ENCODE results near the gene TACC2.

TACC2 gene

DNA sequence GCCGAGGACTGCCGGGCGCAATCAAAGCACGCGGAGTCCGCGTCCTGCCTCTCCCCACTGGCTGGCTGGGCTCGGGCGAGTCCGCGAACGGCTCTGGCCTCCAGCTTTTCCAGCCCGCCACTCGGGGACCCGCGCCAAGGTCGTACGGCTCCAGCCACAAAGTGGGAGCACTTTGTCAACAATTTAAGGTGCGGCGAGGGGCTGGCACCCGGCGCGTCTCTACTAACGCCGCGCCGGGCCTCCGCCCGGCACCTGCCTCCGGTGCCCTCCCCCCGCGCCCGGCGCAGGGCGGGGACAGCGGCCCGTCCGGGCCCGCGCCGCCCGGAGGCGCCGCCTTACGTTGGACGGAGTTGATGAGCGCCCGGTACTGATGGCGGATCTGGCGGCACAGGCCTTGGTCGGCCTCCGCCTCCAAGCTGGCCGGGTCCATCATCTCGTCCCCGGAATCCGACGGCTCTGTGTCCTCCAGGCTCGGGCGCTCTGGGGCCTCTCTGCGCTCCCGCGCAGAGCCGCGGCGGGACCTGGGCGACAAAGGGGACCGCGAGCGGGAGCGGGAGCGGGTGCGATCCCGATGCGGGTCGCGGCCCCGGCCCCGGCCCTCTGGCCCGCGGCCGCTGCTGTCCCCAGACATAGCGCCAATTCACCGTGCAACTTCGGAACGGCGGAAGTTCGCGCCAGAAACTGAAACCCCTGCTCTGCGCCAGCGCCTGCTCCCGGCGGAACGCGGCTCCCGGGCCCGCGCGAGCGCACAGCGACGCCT, 14.2 kb upstream of the TACC2 start, which contains the start of gene NSMCE4A:
NSMCE4A (minus strand) TSS at position 683 of the 760 bp plus-strand sequence; CDS start at position 631, 52 bp downstream.
- peak; percentile 57 for TF ChIP-seq CTCF (conservative IDR thresholded peaks at IDR 0.05; ENCODE audit: low read depth, low read length)
- no peak for DNase-seq (ENCODE audit: low read depth)
- peak within 1 kb of the TSS; percentile 68 for H3K4me3 ChIP-seq (ENCODE audit: low read length)

DNA sequence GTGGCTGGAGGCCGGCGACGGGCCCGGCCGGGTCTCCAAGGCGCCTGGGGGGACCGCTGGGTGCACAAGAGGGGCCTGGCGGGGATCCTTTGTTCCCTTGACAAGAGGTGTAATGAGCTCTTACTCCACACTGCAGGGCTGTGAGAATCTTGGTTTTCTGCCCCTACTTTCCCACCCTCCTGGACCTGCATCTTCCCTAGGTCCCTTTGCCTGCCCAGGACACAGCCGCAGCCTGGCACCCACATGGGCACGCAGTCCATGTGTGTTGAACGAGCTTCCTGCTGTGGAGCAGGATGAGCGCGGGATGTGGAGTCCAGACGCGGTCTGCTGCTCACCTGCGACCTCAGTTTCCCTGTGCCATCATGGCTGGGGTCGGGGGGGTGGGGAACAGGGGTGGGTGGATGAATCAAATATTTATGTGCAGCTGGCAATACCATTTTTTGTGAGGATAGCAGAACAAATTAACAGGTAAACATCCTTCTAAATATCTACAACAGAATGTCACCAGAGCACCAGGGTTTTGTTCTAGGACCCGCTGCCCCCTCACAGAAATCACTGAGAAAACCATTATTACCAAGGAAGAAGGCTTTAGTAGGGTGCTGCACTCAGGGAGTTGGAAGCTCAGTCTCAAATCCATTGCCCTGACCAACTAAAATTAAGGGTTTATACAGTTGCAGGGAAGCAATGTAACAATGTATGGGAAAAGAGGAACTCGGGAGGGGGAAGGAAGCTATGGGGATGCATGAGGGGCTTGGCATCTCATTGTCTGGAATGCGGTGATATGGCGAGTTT, 13.5 kb upstream of the TACC2 start:
- no peak for TF ChIP-seq CTCF (conservative IDR thresholded peaks at IDR 0.05; ENCODE audit: low read depth, low read length)
- peak overlapping the region; percentile 68 for H3K4me3 ChIP-seq (ENCODE audit: low read length)
- no peak for DNase-seq (ENCODE audit: low read depth)

- no peak overlapping the region for H3K4me3 ChIP-seq (ENCODE audit: low read length)
- DNase-seq (ENCODE audit: low read depth) = no peak
- no peak for TF ChIP-seq CTCF (conservative IDR thresholded peaks at IDR 0.05; ENCODE audit: low read depth, low read length)
Observed at GRCh38 chr10:121976607-121977006, 12.4 kb upstream of the TACC2 start.

DNA sequence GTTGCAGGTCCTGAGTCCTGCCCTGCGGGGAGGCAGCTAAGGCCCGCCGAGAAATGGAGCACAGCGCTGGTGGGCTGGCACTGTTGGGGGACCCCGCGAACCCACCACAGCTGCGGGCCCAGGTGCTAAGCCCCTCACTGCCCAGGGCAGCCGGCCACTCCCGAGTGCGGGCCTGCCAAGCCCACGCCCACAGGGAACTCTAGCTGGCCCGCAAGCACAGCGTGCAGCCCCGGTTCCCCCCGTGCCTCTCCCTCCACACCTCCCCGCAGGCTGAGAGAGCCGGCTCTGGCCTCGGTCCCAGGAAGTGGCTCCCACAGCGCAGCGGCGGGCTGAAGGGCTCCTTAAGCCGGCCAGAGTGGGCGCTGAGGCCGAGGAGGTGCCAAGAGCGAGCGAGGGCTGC, 10.5 kb upstream of the TACC2 start:
- no peak overlapping the region for H3K4me3 ChIP-seq (ENCODE audit: low read length)
- DNase-seq (ENCODE audit: low read depth) = no peak
- TF ChIP-seq CTCF (conservative IDR thresholded peaks at IDR 0.05; ENCODE audit: low read depth, low read length) = no peak

- no peak for TF ChIP-seq CTCF (conservative IDR thresholded peaks at IDR 0.05; ENCODE audit: low read depth, low read length)
- no peak overlapping the region for H3K4me3 ChIP-seq (ENCODE audit: low read length)
- DNase-seq (ENCODE audit: low read depth) = no peak
Observed at GRCh38 chr10:121981346-121981745, 7.6 kb upstream of the TACC2 start.

DNA sequence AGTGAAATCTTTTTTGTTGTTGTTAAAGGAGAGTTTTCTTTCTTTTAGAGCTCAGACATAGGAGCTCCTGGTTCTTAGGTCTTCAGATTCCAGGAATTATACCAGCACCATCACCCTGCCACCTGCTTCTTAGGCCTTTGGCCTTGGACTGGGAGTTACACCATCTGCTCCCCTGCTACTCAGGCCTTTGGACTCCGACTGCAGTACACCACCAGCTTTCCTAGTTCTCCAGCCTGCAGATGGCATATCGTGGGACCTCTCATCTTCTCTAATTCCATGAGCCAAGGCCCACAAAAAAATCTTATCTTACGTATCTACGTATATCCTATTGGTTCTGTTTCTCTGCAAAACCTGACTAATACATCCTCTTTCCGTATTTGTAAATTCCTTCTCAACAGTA, 5.1 kb upstream of the TACC2 start:
- no peak overlapping the region for H3K4me3 ChIP-seq (ENCODE audit: low read length)
- DNase-seq (ENCODE audit: low read depth) = no peak
- no peak for TF ChIP-seq CTCF (conservative IDR thresholded peaks at IDR 0.05; ENCODE audit: low read depth, low read length)

Data from retinal pigment epithelial cell (primary cell).